Measurements from ENCODE around the gene CRHR1.

Gene CRHR1

GRCh38 chr17:45777388-45777787 lies 6.7 kb upstream of the CRHR1 start:
- TF ChIP-seq CTCF (IDR thresholded peaks at IDR 0.05; ENCODE audit: control extremely low read depth, extremely low read depth, low read depth, missing control alignments), result no peak
- DNase-seq (ENCODE audit: extremely low spot score), result no peak
- POLR2A ChIA-PET, result no interaction called here
- CTCF ChIA-PET, result no interaction called here

GRCh38 chr17:45780921-45781320 lies 3.2 kb upstream of the CRHR1 start:
- CTCF ChIA-PET, result no interaction called here

GRCh38 chr17:45782889-45783592 lies 1.1 kb upstream of the CRHR1 start:
- ChIA-PET CTCF (interaction anchor here (0.8 to 1.5 kb wide), 3 partner anchors 34 to 69 kb away, joined by 3 read pairs; no protein-coding TSS in a partner anchor), POLR2A (no interaction called here)
- peak; percentile 48 for DNase-seq (ENCODE audit: extremely low spot score)
- TF ChIP-seq CTCF (IDR thresholded peaks at IDR 0.05; ENCODE audit: control extremely low read depth, extremely low read depth, low read depth, missing control alignments), result no peak

More at GRCh38 chr17:45780921-45781320, 3.2 kb upstream of the CRHR1 start:
- POLR2A ChIA-PET, result no interaction called here
- no peak for TF ChIP-seq CTCF (IDR thresholded peaks at IDR 0.05; ENCODE audit: control extremely low read depth, extremely low read depth, low read depth, missing control alignments)
- DNase-seq (ENCODE audit: extremely low spot score), result no peak

- POLR2A ChIA-PET, result no interaction called here
- no peak for TF ChIP-seq CTCF (IDR thresholded peaks at IDR 0.05; ENCODE audit: control extremely low read depth, extremely low read depth, low read depth, missing control alignments)
- CTCF ChIA-PET, result no interaction called here
- DNase-seq (ENCODE audit: extremely low spot score), result no peak
Measured at GRCh38 chr17:45783593-45784292, 377 bp upstream of the CRHR1 start.

- DNase-seq (ENCODE audit: extremely low spot score), result peak; percentile 62
- TF ChIP-seq CTCF (IDR thresholded peaks at IDR 0.05; ENCODE audit: control extremely low read depth, extremely low read depth, low read depth, missing control alignments), result no peak
- ChIA-PET POLR2A (no interaction called here), CTCF (no interaction called here)
Measured at GRCh38 chr17:45784741-45785479, 790 bp downstream of the CRHR1 start.

GRCh38 chr17:45785480-45786193 lies 1.5 kb downstream of the CRHR1 start:
- ChIA-PET CTCF (no interaction called here), POLR2A (no interaction called here)
- no peak for DNase-seq (ENCODE audit: extremely low spot score)
- TF ChIP-seq CTCF (IDR thresholded peaks at IDR 0.05; ENCODE audit: control extremely low read depth, extremely low read depth, low read depth, missing control alignments), result no peak

Measured in GM10248 (cell line).